CD4-positive, alpha-beta T cell treated with Interleukin-10 for 1 hour (primary cell): Measurements from ENCODE around the gene XRCC1.
"Not testable (repeated sequence)": the region's sequence is repeated elsewhere in the genome, so short reads cannot be mapped to it uniquely, and the experiment has no call there.

Source experiments
- DNase-seq: peaks from one replicate; pipeline ENCODE4 v3.0.0-alpha.2; 2020

Gene XRCC1

DNA sequence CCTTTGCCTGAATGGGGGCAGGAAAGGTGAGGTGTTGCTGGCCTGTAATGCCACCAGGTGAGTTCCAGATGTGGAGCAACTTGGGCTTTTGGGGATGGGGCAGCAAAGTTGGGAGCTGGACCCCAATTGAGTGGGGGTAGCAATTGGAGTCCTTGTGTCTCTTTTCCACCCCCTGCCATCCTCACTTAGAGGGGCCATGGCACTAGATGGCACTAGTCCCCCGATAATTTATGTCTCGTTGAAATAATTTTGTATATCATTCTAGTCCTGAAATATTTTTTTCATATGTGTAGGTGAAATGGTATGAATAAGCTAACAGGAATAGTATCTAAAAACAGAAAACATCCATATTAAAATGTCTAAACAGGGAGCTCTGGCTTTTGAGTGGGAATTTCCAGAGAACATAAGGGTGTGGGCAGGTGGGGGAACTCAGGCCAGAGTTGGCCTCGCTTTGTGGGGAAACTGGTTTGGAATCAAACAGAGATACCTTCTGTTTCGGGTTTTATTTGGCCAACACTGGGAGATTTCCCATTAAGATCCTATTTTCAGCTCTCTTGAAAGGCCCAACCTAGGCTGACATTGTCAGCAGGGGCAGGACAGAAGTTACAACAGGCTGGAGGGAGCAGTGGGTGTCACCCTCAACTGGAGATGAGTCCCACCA is 24.4 kb upstream of the XRCC1 start:
- DNase-seq, result no peak

- DNase-seq, result no peak
Measured at GRCh38 chr19:43598445-43599240, 23.3 kb upstream of the XRCC1 start.

DNA sequence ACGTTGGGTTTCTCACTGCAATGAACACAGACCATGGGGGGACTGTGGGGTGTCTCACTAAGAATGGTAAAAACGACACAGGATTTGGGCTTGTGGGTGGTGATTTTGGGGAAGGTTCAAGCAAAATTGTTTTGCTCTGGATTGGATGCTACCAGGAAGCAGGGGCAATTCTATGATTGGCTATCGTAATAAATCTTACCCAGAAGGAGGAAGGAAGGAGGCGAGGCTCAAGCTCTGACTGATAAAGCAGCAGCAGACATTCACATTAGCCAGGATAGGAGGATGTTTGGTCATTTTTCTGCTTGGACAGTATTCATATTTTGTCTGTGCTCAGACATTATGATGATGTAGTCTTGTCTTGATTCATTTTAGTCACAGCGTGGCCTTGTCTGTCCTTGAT is 22.5 kb upstream of the XRCC1 start:
- DNase-seq, result no peak

- DNase-seq, result no peak
Measured at GRCh38 chr19:43596842-43597461, 21.6 kb upstream of the XRCC1 start.

- peak; percentile 100 for DNase-seq
Measured at GRCh38 chr19:43595999-43596841, 20.9 kb upstream of the XRCC1 start, which contains the start of the genes IRGQ and ZNF576. Gene IRGQ, minus strand, starts transcription at chr19:43596134. Its CDS starts 796 bp downstream, at chr19:43595338. Gene ZNF576, plus strand, starts transcription at chr19:43596595. Its CDS starts 514 bp downstream, at chr19:43597109.

- no peak for DNase-seq
Measured at GRCh38 chr19:43595605-43595998, 20.3 kb upstream of the XRCC1 start.

- peak; percentile 81 for DNase-seq
Measured at GRCh38 chr19:43594710-43595604, 19.6 kb upstream of the XRCC1 start.

DNA sequence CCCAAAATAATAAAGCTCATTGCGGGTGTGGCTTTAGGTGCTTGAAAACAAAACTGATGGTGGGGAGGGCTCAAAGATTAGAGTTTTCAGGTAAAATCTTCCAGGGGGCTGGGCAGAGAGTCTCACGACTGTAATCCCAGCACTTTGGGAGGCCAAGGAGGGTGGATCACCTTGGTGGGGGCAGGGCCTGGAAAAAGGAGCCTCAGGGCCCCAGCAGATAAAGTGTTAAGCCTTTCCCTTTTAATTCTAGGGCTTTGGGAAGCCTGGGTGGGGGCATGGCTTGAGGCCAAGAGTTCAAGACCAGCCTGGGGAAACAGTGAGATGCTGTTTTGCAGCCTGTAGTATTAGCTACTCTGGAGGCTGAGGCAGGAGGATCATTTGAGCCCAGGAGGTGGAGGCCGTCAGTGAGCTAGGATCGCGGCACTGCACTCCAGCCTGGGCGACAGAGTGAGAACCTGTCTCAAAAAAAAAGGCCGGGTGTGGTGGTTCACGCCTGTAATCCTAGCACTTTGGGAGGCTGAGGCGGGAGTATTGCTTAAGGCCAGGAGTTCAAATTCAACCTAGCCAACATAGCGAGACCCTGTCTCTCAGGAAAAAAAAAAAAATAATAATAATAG is 18.9 kb upstream of the XRCC1 start:
- DNase-seq, result no peak

DNA sequence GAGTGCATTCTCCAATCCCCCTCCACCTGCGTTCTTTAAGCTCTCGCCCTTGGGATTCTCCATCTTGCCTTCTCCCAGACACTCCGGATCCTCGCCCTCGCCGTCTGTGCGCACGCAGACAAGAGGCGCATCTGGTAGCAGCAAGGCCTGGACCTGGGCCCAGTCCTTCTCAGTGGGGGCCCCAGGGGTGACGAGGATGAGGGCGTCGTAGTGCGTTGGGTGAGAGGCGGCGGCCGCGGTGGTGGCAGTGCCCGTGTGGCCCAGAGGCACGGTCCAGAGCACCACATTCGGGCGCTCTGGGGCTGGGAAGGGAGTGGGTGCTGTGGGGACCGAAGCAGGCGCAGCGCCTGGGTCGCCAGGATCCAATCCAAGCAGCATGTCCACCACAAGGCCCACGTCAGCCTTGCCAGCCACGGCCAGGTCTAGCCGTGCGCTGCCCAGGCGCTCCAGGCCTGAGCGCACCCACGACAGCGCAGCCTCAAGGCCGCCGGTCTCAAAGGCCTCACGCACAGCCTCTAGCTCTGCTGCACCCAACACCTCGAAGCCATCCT is 17.5 kb upstream of the XRCC1 start:
- DNase-seq, result no peak

GRCh38 chr19:43591904-43592772 is 16.8 kb upstream of the XRCC1 start:
- DNase-seq, result no peak

GRCh38 chr19:43589678-43590077 is 14.4 kb upstream of the XRCC1 start:
- DNase-seq, result no peak

DNA sequence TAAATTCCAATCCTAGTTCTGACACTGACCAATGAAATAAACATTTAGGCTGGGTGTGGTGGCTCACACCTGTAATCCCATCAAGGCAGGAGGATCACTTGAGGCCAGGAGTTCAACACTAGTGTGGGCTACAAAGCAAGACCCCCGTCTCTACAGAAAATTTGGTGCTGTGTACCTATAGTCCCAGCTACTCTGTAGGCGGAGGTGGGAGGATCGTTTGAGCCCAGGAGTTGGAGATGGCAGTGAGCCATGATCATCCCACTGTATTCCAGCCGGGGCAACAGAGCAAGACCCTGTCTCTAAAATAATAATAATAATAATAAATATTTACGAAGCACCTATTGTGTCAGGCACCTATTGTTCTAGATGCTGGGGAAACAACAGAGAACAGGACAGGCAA is 13.9 kb upstream of the XRCC1 start:
- DNase-seq, result no peak

GRCh38 chr19:43587029-43587428 is 11.7 kb upstream of the XRCC1 start:
- DNase-seq, result not testable (repeated sequence)

- DNase-seq, result no peak
Measured at GRCh38 chr19:43586346-43586745, 11.0 kb upstream of the XRCC1 start.

- DNase-seq, result no peak
Measured at GRCh38 chr19:43584484-43584883, 9.2 kb upstream of the XRCC1 start.

DNA sequence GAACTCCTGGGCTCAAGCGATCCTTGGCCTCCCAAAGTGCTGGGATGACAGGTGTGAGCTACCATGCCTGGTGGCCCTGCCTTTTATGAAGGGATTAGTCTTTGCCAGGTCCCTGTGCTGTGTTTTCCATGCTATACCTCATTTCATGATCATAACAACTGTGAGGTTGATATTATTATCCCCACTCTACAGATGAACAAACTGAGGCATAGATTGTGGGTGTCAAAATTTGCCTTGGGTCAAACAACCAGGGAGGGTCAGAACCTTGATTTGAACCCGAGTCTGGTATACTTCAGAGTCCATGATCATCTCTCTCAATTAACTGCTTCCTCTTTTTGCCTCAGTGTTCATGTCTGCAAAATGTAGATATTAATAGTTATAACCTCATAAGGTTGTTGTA is 7.2 kb upstream of the XRCC1 start:
- no peak for DNase-seq

- DNase-seq, result no peak
Measured at GRCh38 chr19:43581467-43581866, 6.1 kb upstream of the XRCC1 start.

DNA sequence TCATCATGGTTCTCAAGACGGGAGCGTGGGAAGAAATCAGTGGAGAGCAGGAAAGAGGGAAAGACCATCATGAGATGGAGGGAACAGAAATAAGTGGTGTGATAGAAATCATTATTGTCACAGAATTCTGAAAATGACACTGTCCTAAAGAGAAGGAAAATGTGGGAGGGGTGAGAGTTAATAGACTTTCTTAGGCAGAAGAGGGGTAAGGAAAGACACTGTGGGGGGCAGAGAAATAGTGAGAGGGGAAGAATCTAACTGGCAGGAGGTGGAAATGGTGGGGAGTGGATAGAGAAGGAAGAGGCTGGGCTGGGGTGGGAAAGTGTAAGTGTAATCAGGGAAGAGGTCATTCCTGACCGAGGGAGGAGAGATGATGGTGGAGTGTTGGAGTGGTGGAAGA is 3.5 kb upstream of the XRCC1 start:
- no peak for DNase-seq

GRCh38 chr19:43575955-43576878 is 890 bp upstream of the XRCC1 start:
- DNase-seq, result no peak
